HK-2 (cell line): Measurements from ENCODE around the gene CNOT6L.
A peak's percentile ranks its signal among the peaks of the same experiment; 100 is the strongest.
"Not testable (repeated sequence)": the region's sequence is repeated elsewhere in the genome, so short reads cannot be mapped to it uniquely, and the experiment has no call there.

Source experiments
- DNase-seq: peaks from one replicate; pipeline ENCODE4 v3.0.0-alpha.2; 2018; ENCODE audit not compliant: unreplicated experiment

The CNOT6L gene

GRCh38 chr4:77782102-77782835 lies 36.9 kb downstream of the CNOT6L start:
- DNase-seq: no peak

- DNase-seq: not testable (repeated sequence)
These were observed 38.4 kb downstream of the CNOT6L start for GRCh38 chr4:77780762-77781161.

- DNase-seq: no peak
These were observed 41.9 kb downstream of the CNOT6L start for GRCh38 chr4:77777135-77777807.

DNA sequence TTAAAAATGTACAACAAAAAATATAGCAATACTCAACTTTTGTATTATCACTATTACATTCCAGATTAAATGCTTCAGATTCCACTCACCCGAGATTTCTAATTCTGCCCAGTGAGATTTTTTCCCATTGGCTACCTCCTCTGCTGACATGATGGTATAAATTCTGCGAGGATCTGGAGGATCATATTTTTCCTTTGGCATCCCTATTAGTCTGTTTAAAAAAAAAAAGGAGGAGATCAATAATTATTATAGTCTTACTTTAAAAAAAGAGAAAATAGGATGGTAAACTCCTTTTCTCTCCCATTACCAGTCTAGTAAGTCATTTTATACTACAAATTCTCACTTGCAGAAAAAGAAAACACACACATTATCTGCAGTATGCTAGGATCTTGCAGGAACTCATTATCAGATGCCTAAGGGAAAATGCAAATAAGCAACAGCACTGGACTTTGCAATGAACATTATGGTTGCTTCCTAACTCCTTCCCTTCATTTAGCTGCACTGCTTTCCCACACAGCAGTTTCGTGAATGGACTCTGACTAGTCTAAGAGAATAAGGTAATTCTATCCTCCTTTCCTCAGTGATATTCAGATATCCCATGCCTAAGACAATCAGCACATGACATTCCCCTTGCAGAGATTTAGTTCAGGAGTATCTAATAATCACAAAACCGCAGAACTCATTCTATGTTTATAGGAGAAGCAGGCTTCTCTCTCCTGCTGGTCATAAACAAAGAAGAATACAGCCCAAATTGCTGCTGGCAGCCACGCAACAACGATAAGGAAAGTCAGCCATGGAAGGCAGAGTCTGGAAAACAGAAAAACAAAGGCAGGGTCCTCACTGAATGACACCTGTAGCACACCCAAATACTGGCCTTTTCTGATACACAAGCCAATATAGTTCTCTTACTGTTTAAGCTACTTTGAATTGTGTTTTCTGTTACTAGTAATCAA lies 42.7 kb downstream of the CNOT6L start:
- no peak for DNase-seq

- no peak for DNase-seq
These were observed 46.1 kb downstream of the CNOT6L start for GRCh38 chr4:77773101-77773500.

DNA sequence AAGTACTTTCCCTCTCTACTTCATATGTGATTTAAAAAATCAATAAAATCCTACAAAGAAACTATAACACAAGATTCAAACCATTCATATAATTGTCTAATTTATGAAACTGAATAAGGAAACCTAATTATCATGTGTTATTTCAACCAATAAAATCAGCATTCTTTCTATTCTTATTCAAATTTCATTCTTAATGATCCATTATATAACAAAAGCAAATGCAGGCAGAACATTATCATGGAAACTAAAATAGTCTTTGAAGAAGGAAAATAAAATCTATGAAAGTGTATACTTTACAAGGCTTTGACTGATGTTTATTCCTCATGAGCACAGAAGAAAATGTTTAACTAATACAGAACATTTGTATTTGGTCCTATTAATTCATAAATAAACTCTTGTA lies 47.6 kb downstream of the CNOT6L start:
- no peak for DNase-seq

GRCh38 chr4:77765720-77766119 lies 53.4 kb downstream of the CNOT6L start:
- no peak for DNase-seq

DNA sequence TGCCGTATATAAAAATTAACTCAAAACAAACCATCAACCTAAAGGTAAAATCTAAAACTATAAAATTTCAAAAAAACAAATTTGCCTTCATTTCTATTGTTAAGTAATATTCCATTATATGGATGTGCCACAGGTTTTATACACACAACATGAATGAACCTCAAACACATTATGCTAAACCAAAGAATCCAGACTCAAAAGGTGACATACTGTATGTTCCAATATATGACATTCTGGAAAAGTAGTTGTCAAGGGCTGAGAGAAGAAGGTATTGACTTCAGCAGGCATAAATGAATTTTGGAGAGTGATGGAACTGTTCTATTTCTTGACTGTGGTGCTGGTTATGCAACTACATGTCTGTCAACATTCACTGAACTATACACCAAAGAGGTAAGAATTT lies 56.6 kb downstream of the CNOT6L start:
- DNase-seq: no peak

DNA sequence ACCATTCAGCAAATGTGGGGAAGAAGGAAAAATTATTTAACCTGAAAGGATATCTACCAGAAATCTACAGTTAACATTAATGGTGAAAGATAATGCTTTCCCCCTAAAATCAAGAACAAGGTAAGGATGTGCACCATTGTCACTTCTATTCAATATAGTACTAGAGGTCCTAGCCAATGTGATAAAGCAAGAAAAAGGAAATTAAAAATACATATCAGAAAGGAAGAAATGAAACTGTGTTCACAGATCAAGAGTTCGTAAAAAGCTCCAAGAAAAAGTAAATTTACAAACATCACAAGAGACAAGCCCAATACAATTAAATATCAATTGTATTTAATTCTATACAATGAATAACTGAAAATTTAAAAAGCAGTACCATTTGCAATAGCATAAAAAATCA lies 57.6 kb downstream of the CNOT6L start:
- DNase-seq: no peak

DNA sequence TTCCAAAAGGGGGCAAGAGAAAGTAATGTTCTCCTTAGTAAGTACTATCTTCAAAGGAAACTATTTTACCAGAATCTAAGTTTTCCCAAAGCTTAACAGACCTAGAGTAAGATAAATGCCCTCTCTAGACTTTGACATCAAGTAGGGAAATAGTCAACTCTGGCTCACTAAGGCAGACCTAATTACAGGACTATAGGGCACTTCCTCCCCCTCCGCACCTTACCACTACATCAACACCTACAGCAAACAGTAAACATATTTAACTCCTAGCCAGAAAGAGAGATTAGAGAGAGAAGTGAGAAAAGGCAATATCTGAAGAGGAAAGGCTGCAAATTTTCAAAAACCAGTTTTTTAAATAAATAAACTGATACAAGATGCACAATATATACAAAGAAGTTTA lies 60.4 kb downstream of the CNOT6L start:
- DNase-seq: no peak

GRCh38 chr4:77751764-77752163 lies 67.4 kb downstream of the CNOT6L start:
- no peak for DNase-seq

- DNase-seq: no peak
These were observed 73.4 kb downstream of the CNOT6L start for GRCh38 chr4:77745792-77746191.

DNA sequence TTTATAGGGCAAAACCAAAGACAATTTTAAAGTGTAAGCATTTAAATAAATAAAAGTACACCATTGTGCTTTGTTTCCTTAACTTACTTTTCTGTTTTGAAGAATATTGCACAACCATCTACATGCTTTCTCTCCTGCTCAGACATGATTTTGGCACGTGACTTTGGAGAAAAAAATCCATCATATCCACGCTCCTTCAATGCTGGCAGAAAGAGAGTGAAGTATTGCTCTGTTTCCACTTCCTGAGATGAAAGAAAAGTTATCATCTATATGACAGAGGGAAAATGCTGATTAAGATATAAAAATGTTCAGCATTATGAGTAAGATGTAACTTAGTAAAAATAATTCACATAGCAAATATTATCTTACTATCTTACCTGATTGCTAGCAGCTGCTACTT lies 77.1 kb downstream of the CNOT6L start:
- DNase-seq: no peak

DNA sequence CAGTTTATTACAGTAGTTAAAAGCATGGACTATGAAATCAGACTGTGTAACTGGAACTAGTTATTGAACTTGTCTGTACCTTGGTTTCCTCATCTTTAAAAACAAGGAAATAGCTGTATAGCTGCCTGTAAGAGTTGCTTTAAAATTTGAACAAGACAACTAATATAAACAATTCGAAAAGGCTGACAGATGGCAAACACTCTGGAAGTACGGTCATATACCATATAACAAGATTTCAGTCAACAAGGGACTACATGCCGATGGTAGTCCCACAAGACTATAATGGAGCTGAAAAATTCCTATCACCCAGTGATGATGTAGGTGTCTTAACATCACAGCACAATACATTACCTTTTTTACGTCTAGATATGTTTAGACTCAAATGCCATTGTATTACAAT lies 78.7 kb downstream of the CNOT6L start:
- no peak for DNase-seq

DNA sequence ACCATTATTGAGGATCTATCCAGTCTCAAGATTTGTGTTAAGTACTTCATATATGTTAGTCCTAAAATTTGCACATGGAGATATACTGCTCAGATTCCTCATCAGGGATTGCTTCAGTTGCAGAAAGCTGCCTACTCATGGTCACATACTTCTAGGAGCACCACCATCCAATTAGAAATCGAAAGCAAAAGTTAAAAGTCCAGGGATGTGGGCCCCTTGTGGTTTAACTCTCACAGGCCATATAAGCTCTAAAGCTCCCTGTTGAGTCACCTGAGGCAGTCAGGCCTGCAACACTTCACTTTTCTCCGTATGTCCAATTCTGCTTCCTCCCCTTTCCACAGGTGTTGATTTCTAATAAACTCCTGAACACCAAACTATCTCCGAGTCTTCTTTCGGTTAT lies 84.2 kb downstream of the CNOT6L start:
- DNase-seq: peak; percentile 60

- no peak for DNase-seq
These were observed 87.5 kb downstream of the CNOT6L start for GRCh38 chr4:77731656-77732055.

DNA sequence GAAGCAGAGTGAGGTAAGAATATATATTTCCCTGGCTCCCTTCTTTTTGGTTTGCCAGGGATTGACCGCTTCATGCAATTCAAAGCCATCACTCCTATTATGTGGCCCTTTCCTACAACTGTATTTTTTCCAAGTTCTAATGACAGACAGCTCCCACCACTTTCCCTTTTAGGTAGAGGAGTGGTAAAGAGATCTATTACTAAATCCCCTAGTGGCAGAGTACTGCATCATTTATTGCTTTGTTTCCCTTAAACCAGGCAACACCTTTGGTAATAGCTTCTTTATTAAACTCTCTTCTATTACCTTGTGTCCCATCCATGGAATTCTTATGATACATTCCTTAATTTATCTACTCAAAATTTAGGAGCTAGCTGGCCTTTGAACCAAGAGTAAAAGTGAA lies 90.7 kb downstream of the CNOT6L start:
- DNase-seq: no peak

- DNase-seq: no peak
These were observed 98.1 kb downstream of the CNOT6L start for GRCh38 chr4:77721073-77721472.

DNA sequence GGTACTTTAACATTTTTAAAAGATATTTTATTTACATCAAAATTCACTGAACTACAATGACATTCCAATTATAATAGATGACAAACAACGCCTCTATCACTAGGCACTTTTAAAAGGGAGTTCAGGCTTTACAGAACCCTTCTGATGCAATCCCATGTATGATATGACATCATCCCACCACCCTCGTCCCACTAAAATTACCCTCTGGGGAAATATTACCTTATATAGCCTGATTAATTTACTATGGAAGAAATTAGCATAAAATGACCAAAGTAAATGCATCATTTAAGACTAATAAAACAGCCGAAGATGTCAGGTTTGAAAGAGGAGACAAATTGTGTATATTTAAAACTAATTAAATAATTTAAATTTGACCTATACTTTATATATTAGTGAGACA lies 100.7 kb downstream of the CNOT6L start:
- not testable (repeated sequence) for DNase-seq

- no peak for DNase-seq
These were observed 103.5 kb downstream of the CNOT6L start for GRCh38 chr4:77715414-77716290.

GRCh38 chr4:77714514-77714913 lies 104.7 kb downstream of the CNOT6L start:
- DNase-seq: no peak
